ENCODE results near the gene CMIP. TPM values are rescaled to one million over a fixed set of nuclear protein-coding genes. Genes with fewer than 3 reads are reported as not detected.
A peak's percentile ranks its signal among the peaks of the same experiment; 100 is the strongest.

CMIP gene
- total RNA-seq, 1 experiment from 2014 or later = 48.2 TPM

DNA sequence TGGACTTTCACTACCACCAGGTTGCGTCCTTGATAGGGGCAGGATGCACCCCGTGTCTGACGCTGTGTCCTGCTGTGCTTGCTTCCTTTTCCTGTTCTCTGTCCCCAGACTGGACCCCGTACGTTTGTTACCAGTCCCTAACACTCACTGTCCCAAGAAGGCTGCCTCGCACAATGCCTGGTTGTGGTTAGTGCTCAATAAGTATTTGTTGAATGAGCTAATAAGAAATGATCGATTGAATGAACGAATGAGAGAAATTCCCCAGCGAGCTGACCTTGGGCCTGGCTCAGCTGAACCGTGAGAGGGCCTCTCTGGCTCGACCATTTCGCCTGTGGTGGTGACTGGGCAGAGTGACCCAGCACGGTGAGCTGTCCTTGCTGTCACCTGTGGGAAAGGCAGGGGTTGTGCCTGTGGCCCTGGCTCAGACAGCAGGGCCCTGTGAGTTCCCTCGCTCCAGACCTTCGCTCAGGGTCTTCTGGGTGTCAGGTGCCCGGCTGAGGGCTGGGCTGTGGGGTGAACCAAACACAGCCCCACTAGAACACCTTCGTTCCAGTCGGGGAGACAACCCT, 20.9 kb downstream of the CMIP start:
- H4K5ac ChIP-seq (ENCODE audit: insufficient read length, low read depth, low read length) = no peak overlapping the region
- no peak overlapping the region for H2BK20ac ChIP-seq (ENCODE audit: low read depth, low read length, poor library complexity, severe bottlenecking)
- H4K8ac ChIP-seq (replicated peaks; ENCODE audit: insufficient read length, low read depth, low read length) = no peak overlapping the region
- H4K91ac ChIP-seq (ENCODE audit: insufficient read length, low read depth, low read length) = no peak overlapping the region
- no peak overlapping the region for H3T11ph ChIP-seq (ENCODE audit: low read length)
- no peaks in the 10 kb centered on the region for H3K27me3 ChIP-seq (ENCODE audit: insufficient read depth, low read length)
- H3K23ac ChIP-seq (ENCODE audit: insufficient read length, low read depth, low read length) = no peak overlapping the region
- peaks cover 7% of the 10 kb centered on the region for H3K79me1 ChIP-seq (ENCODE audit: insufficient read depth, low read depth, low read length, poor library complexity, severe bottlenecking)
- no peak overlapping the region for H2BK5ac ChIP-seq (ENCODE audit: insufficient read length, low read length)
- no peaks in the 10 kb centered on the region for H4K20me1 ChIP-seq (ENCODE audit: control insufficient read depth, insufficient read depth, insufficient read length)
- no peak overlapping the region for H3K4me3 Mint-ChIP-seq
- WGBS (ENCODE audit: extremely low coverage, insufficient read length, low lambda C conversion rate) = no CpG with 5 or more reads among the region's 18 CpGs
- no peak overlapping the region for H3K27ac ChIP-seq (ENCODE audit: insufficient read length, low read depth, low read length)
- H3K36me3 Mint-ChIP-seq (ENCODE audit: insufficient read depth in 1 of 3, low read depth in 3 of 3) = peaks cover 1 to 9% (median 8%) of the 10 kb centered on the region in 3 experiments; a peak in 5 of 7 replicates
- no peak overlapping the region for H3K56ac ChIP-seq (ENCODE audit: insufficient read length, low read depth, low read length)
- DNase-seq = no peak
- no peak overlapping the region for H3K9ac ChIP-seq (ENCODE audit: extremely low read depth, insufficient read length, low read length)
- H2AFZ ChIP-seq (ENCODE audit: low read length) = no peak overlapping the region
- no peak overlapping the region for H2BK12ac ChIP-seq (ENCODE audit: insufficient read length, low read depth, low read length)
- no peaks in the 10 kb centered on the region for H3K9me3 ChIP-seq (ENCODE audit: control insufficient read depth, low read depth, low read length)
- H3K23me2 ChIP-seq (ENCODE audit: insufficient read length, low read depth, low read length, poor library complexity, severe bottlenecking) = no peaks in the 10 kb centered on the region
- no peak overlapping the region; the same call in 1 of the 2 replicates for H3K14ac ChIP-seq (ENCODE audit: insufficient read depth, low read length)
- H3K27me3 Mint-ChIP-seq (ENCODE audit: low read depth) = no peaks in the 10 kb centered on the region
- no peaks in the 10 kb centered on the region for H3K9me3 Mint-ChIP-seq
- H3K18ac ChIP-seq (ENCODE audit: insufficient read length, low read depth, low read length) = no peak overlapping the region
- H2AK5ac ChIP-seq (ENCODE audit: insufficient read length, low read length) = no peak overlapping the region
- H3K4me2 ChIP-seq (ENCODE audit: insufficient read depth, insufficient read length, low read length) = no peak overlapping the region
- H2BK15ac ChIP-seq (ENCODE audit: low read depth, low read length) = no peak overlapping the region
- peaks cover 27 to 31% of the 10 kb centered on the region in 2 experiments for H3K4me1 Mint-ChIP-seq
- H3K27ac Mint-ChIP-seq = peak overlapping the region in 2 of 3 experiments; percentile 66 to 69; a peak in 2 of 7 replicates
- H3K4ac ChIP-seq (ENCODE audit: low read depth, low read length) = no peak overlapping the region
- peaks cover 3% of the 10 kb centered on the region; the same call in 1 of the 2 replicates for H3K4me1 ChIP-seq (ENCODE audit: insufficient read depth, low read length)
- peaks cover 27% of the 10 kb centered on the region; the same call in 1 of the 2 replicates for H3K79me2 ChIP-seq (ENCODE audit: insufficient read depth, low read length)
- H2BK120ac ChIP-seq (ENCODE audit: low read depth, low read length, poor library complexity, severe bottlenecking) = no peak overlapping the region
- TF ChIP-seq, protein P1, sequence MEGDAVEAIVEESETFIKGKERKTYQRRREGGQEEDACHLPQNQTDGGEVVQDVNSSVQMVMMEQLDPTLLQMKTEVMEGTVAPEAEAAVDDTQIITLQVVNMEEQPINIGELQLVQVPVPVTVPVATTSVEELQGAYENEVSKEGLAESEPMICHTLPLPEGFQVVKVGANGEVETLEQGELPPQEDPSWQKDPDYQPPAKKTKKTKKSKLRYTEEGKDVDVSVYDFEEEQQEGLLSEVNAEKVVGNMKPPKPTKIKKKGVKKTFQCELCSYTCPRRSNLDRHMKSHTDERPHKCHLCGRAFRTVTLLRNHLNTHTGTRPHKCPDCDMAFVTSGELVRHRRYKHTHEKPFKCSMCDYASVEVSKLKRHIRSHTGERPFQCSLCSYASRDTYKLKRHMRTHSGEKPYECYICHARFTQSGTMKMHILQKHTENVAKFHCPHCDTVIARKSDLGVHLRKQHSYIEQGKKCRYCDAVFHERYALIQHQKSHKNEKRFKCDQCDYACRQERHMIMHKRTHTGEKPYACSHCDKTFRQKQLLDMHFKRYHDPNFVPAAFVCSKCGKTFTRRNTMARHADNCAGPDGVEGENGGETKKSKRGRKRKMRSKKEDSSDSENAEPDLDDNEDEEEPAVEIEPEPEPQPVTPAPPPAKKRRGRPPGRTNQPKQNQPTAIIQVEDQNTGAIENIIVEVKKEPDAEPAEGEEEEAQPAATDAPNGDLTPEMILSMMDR (conservative IDR thresholded peaks at IDR 0.05) = no peak

All from H9 (cell line).